ENCODE results near the gene CYSLTR2.

GRCh38 chr13:48621056-48621455 lies 32.7 kb upstream of the CYSLTR2 start:
- no peak for TF ChIP-seq CTCF (conservative IDR thresholded peaks at IDR 0.05)
- TF ChIP-seq EZH2 (IDR thresholded peaks at IDR 0.05; ENCODE audit: low read depth): no peak

All from PC-9 (cell line).